MCF 10A (cell line): ENCODE results near the gene RGS11. TPM values are rescaled to one million over a fixed set of nuclear protein-coding genes. Genes with fewer than 3 reads are reported as not detected.

ENCODE experiments used
- BruUV-seq: library from RNA; stranded (reverse); fragments of 400-500 nt; replicated peaks from 2 replicates; lab custom pipeline; 2021; lab: Mats Ljungman, UMichigan
- CTCF ChIA-PET: fragments of 300-600 bp; sonication (Branson Sonifier 250); formaldehyde crosslinking; extraction: SDS; loops from one replicate; lab custom pipeline; 2021; ENCODE audit warnings: antibody characterized with exemption, inconsistent platforms; lab: Yijun Ruan, JAX
- POLR2A ChIA-PET: fragments of 300-600, 350-650 bp; sonication (Branson Sonifier 250); formaldehyde crosslinking; extraction: SDS; loops from one replicate; lab custom pipeline; 2020; ENCODE audit warnings: antibody characterized with exemption, inconsistent platforms; lab: Yijun Ruan, JAX
- DNase-seq: peaks from one replicate; pipeline ENCODE4 v3.0.0-alpha.2; 2018; ENCODE audit not compliant: unreplicated experiment
- H3K27ac Mint-ChIP-seq: one replicate; pipeline ENCODE4 v1.8.0; 2022; ENCODE audit warnings: mild to moderate bottlenecking, low read depth, mixed read lengths; ENCODE audit not compliant: unreplicated experiment
- H3K27me3 Mint-ChIP-seq: one replicate; pipeline ENCODE4 v1.8.0; 2022; ENCODE audit warnings: mixed read lengths; ENCODE audit not compliant: insufficient read depth, unreplicated experiment
- H3K36me3 Mint-ChIP-seq: one replicate; pipeline ENCODE4 v1.8.0; 2022; ENCODE audit warnings: mild to moderate bottlenecking, moderate library complexity, mixed read lengths; ENCODE audit not compliant: insufficient read depth, unreplicated experiment
- H3K4me1 Mint-ChIP-seq: one replicate; pipeline ENCODE4 v1.8.0; 2022; ENCODE audit warnings: mixed read lengths; ENCODE audit not compliant: insufficient read depth, unreplicated experiment
- H3K4me3 Mint-ChIP-seq: one replicate; pipeline ENCODE4 v1.8.0; 2022; ENCODE audit warnings: mild to moderate bottlenecking, moderate library complexity, mixed read lengths; ENCODE audit not compliant: unreplicated experiment
- H3K9me3 Mint-ChIP-seq: one replicate; pipeline ENCODE4 v1.8.0; 2022; ENCODE audit warnings: mixed read lengths; ENCODE audit not compliant: unreplicated experiment
- CTCF ChIP-seq: fragments of 200-600 bp; IDR thresholded peaks from one replicate; pipeline ENCODE4 v1.8.0; 2022; ENCODE audit warnings: antibody characterized with exemption, mild to moderate bottlenecking; ENCODE audit not compliant: unreplicated experiment
- intact Hi-C: fragments of 100-400 bp; cut with micrococcal nuclease; formaldehyde crosslinking; loops from 2 replicates; pipeline ENCODE4 v1.14.1; 2022
- total RNA-seq: library from RNA; stranded (reverse); gene quantifications from 2 replicates; pipeline ENCODE4 v1.2.3, GENCODE V29; 2022

RGS11 gene
- total RNA-seq, 1 experiment from 2014 or later: 1.7 TPM

- no peaks in the 10 kb centered on the region for H3K9me3 Mint-ChIP-seq
- H3K27ac Mint-ChIP-seq: no peak overlapping the region
- no peak for DNase-seq
- no peaks in the 10 kb centered on the region for H3K27me3 Mint-ChIP-seq
- TF ChIP-seq CTCF: no peak
- BruUV-seq: no TSS peak
- CTCF ChIA-PET: interaction anchor here (1.2 kb wide), 1 partner anchor 16 kb away, joined by 5 read pairs; no protein-coding TSS in a partner anchor
- H3K4me3 Mint-ChIP-seq: no peak overlapping the region
- peaks cover 65% of the 10 kb centered on the region for H3K36me3 Mint-ChIP-seq
- POLR2A ChIA-PET: no interaction called here
- peaks cover 6% of the 10 kb centered on the region for H3K4me1 Mint-ChIP-seq
- intact Hi-C loops: no loop called here
Measured at GRCh38 chr16:255183-255582, 20.6 kb downstream of the RGS11 start.

GRCh38 chr16:254461-254860, 21.3 kb downstream of the RGS11 start:
- peaks cover 6% of the 10 kb centered on the region for H3K4me1 Mint-ChIP-seq
- no peak overlapping the region for H3K4me3 Mint-ChIP-seq
- DNase-seq: no peak
- H3K9me3 Mint-ChIP-seq: no peaks in the 10 kb centered on the region
- CTCF ChIA-PET: interaction anchor here (1.2 kb wide), 1 partner anchor 16 kb away, joined by 5 read pairs; no protein-coding TSS in a partner anchor
- TF ChIP-seq CTCF: no peak
- intact Hi-C loops: no loop called here
- POLR2A ChIA-PET: no interaction called here
- BruUV-seq: no TSS peak
- H3K27ac Mint-ChIP-seq: no peak overlapping the region
- peaks cover 63% of the 10 kb centered on the region for H3K36me3 Mint-ChIP-seq
- H3K27me3 Mint-ChIP-seq: no peaks in the 10 kb centered on the region

GRCh38 chr16:253833-254232, 21.9 kb downstream of the RGS11 start:
- Mint-ChIP-seq H3K9me3 (no peaks in the 10 kb centered on the region), H3K4me1 (peaks cover 6% of the 10 kb centered on the region), H3K27me3 (no peaks in the 10 kb centered on the region), H3K36me3 (peaks cover 59% of the 10 kb centered on the region), H3K27ac (no peak overlapping the region), H3K4me3 (no peak overlapping the region)
- TF ChIP-seq CTCF: no peak
- no peak for DNase-seq
- POLR2A ChIA-PET: interaction anchor here (0.6 to 0.9 kb wide), 2 partner anchors 9 to 44 kb away, joined by 3 to 4 read pairs; no protein-coding TSS in a partner anchor
- CTCF ChIA-PET: no interaction called here
- no TSS peak for BruUV-seq
- intact Hi-C loops: no loop called here

- H3K36me3 Mint-ChIP-seq: peaks cover 53% of the 10 kb centered on the region
- TF ChIP-seq CTCF: no peak
- BruUV-seq: no TSS peak
- DNase-seq: no peak
- no peak overlapping the region for H3K4me3 Mint-ChIP-seq
- no peaks in the 10 kb centered on the region for H3K27me3 Mint-ChIP-seq
- no peak overlapping the region for H3K27ac Mint-ChIP-seq
- CTCF ChIA-PET: interaction anchor here (0.7 kb wide), 1 partner anchor 135 kb away, joined by 3 read pairs; no protein-coding TSS in a partner anchor
- intact Hi-C loops: no loop called here
- POLR2A ChIA-PET: interaction anchor here (0.6 to 0.9 kb wide), 2 partner anchors 7 to 53 kb away, joined by 3 to 4 read pairs; no protein-coding TSS in a partner anchor
- no peaks in the 10 kb centered on the region for H3K9me3 Mint-ChIP-seq
- peaks cover 6% of the 10 kb centered on the region for H3K4me1 Mint-ChIP-seq
Measured at GRCh38 chr16:252366-253337, 23.1 kb downstream of the RGS11 start.
